OCI-LY1 (cell line): ENCODE results near the gene ZNF277.

Experiments used
- CTCF ChIP-seq: fragments of 200-600 bp; sonication (generic), shearing (Covaris generic); IDR thresholded peaks from 2 replicates; pipeline ENCODE4 v1.5.1; 2017; ENCODE audit warnings: mild to moderate bottlenecking, antibody characterized with exemption, low read length, moderate library complexity, mixed read lengths
- EZH2 ChIP-seq: fragments of 200-600 bp; sonication (generic), shearing (Covaris generic); IDR thresholded peaks from 2 replicates; pipeline ENCODE4 v1.8.0; 2017; ENCODE audit warnings: borderline replicate concordance, mixed run types, mild to moderate bottlenecking, antibody characterized with exemption, low read length, moderate library complexity, mixed read lengths

- TF ChIP-seq CTCF, result no peak
- no peak for TF ChIP-seq EZH2
Observed at GRCh38 chr7:112185005-112185834, 21.3 kb upstream of the ZNF277 start.
